Neural cell (in vitro differentiated cells): ENCODE results near the gene LZTR1.

ENCODE experiments used
- EP300 ChIP-seq: fragments of 450-650 bp; conservative IDR thresholded peaks from 2 replicates; pipeline ENCODE4 v1.6.1; 2014; ENCODE audit warnings: antibody characterized with exemption, mild to moderate bottlenecking, moderate library complexity; ENCODE audit not compliant: poor library complexity, severe bottlenecking
- EZH2 ChIP-seq: fragments of 200-600, 300-800 bp; shearing (Covaris generic), sonication (generic); IDR thresholded peaks from 2 replicates; pipeline ENCODE4 v1.6.1; 2014; ENCODE audit warnings: antibody characterized with exemption, low read length, borderline replicate concordance, mild to moderate bottlenecking; ENCODE audit not compliant: insufficient read depth, poor library complexity, severe bottlenecking
- POLR2AphosphoS5 ChIP-seq: IDR thresholded peaks from 2 replicates; pipeline ENCODE4 v1.6.1; 2012
- RAD21 ChIP-seq: fragments of 450-650 bp; conservative IDR thresholded peaks from 2 replicates; pipeline ENCODE4 v1.6.1; 2014; ENCODE audit warnings: antibody characterized with exemption, mild to moderate bottlenecking, moderate library complexity
- TAF1 ChIP-seq: IDR thresholded peaks from 2 replicates; pipeline ENCODE4 v1.6.1; 2012; ENCODE audit warnings: low read depth
- TF ChIP-seq, protein P1 (sequence below): IDR thresholded peaks from 2 replicates; pipeline ENCODE4 v1.6.1; 2012; ENCODE audit warnings: borderline replicate concordance
- TF ChIP-seq, protein P2 (sequence below): fragments of 450-650 bp; IDR thresholded peaks from 2 replicates; pipeline ENCODE4 v1.5.1; 2014; ENCODE audit warnings: antibody characterized with exemption, mild to moderate bottlenecking, moderate library complexity; ENCODE audit not compliant: poor library complexity, severe bottlenecking

DNA sequence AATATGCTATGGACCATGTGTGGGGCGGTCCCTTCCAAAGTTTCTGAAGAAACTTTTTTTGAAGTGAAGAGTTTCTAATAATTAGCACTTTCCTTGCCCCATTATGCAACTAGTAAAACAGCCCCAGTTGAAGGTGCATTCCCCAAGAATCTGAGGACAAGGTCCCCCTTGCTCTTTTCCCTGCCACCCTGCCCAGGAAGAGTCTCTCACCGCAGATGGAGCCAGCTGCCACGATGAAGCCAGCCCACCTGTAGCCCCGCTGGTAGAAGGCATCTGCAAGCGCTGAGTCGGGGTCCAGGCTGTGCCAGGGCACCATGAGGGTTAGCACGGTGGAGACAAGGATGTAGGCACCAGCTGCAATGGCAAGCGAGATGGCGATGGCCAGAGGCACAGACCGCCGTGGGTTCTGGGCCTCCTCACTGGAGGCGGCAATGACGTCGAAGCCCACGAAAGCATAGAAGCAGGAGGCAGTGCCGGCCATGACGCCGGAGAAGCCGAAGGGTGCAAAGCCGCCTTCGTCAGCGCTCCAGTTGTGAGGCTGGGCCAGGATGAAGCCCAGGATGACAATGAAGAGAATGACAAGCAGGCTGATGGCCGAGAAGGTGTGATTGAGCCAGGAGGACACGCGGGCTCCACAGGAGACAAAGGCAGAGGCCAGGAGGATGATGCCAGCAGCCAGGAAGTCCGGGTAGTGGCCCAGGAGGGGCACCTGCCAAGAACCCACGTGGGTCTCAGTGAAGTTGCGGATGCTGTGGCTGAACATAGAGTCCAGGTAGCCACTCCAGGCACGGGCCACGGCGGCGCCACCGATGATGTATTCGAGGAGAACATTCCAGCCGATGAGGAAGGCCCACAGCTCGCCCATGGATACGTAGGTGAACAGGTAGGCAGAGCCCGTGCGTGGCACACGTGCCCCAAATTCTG, 48.8 kb downstream of the LZTR1 start:
- TF ChIP-seq EP300, result no peak
- TF ChIP-seq, protein P1, sequence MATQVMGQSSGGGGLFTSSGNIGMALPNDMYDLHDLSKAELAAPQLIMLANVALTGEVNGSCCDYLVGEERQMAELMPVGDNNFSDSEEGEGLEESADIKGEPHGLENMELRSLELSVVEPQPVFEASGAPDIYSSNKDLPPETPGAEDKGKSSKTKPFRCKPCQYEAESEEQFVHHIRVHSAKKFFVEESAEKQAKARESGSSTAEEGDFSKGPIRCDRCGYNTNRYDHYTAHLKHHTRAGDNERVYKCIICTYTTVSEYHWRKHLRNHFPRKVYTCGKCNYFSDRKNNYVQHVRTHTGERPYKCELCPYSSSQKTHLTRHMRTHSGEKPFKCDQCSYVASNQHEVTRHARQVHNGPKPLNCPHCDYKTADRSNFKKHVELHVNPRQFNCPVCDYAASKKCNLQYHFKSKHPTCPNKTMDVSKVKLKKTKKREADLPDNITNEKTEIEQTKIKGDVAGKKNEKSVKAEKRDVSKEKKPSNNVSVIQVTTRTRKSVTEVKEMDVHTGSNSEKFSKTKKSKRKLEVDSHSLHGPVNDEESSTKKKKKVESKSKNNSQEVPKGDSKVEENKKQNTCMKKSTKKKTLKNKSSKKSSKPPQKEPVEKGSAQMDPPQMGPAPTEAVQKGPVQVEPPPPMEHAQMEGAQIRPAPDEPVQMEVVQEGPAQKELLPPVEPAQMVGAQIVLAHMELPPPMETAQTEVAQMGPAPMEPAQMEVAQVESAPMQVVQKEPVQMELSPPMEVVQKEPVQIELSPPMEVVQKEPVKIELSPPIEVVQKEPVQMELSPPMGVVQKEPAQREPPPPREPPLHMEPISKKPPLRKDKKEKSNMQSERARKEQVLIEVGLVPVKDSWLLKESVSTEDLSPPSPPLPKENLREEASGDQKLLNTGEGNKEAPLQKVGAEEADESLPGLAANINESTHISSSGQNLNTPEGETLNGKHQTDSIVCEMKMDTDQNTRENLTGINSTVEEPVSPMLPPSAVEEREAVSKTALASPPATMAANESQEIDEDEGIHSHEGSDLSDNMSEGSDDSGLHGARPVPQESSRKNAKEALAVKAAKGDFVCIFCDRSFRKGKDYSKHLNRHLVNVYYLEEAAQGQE, result no peak
- TF ChIP-seq, protein P2, sequence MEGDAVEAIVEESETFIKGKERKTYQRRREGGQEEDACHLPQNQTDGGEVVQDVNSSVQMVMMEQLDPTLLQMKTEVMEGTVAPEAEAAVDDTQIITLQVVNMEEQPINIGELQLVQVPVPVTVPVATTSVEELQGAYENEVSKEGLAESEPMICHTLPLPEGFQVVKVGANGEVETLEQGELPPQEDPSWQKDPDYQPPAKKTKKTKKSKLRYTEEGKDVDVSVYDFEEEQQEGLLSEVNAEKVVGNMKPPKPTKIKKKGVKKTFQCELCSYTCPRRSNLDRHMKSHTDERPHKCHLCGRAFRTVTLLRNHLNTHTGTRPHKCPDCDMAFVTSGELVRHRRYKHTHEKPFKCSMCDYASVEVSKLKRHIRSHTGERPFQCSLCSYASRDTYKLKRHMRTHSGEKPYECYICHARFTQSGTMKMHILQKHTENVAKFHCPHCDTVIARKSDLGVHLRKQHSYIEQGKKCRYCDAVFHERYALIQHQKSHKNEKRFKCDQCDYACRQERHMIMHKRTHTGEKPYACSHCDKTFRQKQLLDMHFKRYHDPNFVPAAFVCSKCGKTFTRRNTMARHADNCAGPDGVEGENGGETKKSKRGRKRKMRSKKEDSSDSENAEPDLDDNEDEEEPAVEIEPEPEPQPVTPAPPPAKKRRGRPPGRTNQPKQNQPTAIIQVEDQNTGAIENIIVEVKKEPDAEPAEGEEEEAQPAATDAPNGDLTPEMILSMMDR, result no peak
- no peak for TF ChIP-seq EZH2
- TF ChIP-seq POLR2AphosphoS5, result no peak
- TF ChIP-seq TAF1, result no peak
- TF ChIP-seq RAD21, result no peak
